GM13977 (cell line): ENCODE results near the gene LEMD3.

Experiments
- DNase-seq: peaks from one replicate; pipeline ENCODE4 v3.0.0; 2012; ENCODE audit warnings: low spot score
- in situ Hi-C: fragments of 300-500 bp; cut with MboI; formaldehyde crosslinking; loops from one replicate; pipeline ENCODE4 v1.12.0; 2022; ENCODE audit warnings: low sequenced_read_pairs, low pct_unique_long_range_greater_than_20kb, mixed read lengths, inconsistent platforms; ENCODE audit not compliant: unreplicated experiment
- TF ChIP-seq, protein P1 (sequence below): IDR thresholded peaks from 2 replicates; pipeline ENCODE4 v1.5.1; 2012; ENCODE audit warnings: mild to moderate bottlenecking, control low read depth; ENCODE audit not compliant: insufficient read depth; ENCODE audit errors: extremely low read depth, missing control alignments

The LEMD3 gene

DNA sequence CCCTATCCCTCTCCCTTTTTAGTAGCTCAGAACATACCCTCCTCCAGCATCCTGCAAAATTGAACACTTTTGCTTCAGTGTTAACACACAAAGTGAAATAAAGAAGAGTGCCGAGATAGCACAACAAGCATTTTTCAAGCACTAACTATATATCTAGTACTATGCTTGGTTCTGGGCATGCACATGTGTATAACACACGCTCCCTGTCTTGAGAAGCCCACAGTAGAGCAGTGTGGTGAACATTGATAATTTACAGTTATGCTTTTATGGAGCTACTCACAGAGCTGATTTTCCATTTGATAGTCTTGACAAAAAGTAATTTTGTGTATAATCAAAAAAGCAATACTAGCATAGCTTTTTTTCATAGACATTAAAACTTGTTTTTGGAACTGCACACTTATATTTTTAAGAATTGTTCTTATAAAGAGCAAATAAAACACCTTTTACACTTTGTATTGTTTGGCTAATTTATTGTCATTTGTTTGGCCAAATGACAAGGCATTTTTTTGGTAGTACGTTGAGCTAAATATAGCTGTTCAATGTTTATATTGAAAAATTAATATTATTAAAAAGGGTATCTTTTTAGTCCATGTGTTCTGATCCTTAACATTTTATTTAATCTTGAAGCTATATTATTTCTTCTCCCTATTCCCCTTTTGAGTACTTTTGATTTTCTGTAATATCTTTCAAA is 39.7 kb downstream of the LEMD3 start:
- in situ Hi-C loops = no loop called here
- TF ChIP-seq, protein P1, sequence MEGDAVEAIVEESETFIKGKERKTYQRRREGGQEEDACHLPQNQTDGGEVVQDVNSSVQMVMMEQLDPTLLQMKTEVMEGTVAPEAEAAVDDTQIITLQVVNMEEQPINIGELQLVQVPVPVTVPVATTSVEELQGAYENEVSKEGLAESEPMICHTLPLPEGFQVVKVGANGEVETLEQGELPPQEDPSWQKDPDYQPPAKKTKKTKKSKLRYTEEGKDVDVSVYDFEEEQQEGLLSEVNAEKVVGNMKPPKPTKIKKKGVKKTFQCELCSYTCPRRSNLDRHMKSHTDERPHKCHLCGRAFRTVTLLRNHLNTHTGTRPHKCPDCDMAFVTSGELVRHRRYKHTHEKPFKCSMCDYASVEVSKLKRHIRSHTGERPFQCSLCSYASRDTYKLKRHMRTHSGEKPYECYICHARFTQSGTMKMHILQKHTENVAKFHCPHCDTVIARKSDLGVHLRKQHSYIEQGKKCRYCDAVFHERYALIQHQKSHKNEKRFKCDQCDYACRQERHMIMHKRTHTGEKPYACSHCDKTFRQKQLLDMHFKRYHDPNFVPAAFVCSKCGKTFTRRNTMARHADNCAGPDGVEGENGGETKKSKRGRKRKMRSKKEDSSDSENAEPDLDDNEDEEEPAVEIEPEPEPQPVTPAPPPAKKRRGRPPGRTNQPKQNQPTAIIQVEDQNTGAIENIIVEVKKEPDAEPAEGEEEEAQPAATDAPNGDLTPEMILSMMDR = no peak
- DNase-seq = no peak

DNA sequence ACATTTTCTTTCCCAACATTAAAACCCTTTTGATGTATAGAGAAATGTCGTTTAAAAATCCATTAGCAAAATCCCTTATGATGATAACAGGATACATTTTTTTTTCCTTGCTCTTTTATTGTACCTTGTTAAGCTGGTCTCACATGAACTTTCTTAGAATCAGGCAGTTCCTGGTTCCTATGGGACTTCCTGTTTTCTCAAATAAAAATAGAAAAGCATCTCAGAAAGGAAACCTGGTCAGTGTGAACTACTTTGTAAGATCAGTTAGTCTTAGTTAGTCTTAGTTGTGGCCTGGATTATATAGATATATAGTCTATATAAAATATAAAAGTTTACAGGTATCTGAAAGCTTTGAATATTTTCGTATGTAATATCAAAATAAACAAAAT is 40.3 kb downstream of the LEMD3 start:
- DNase-seq = no peak
- TF ChIP-seq, protein P1 = no peak
- in situ Hi-C loops = no loop called here

DNA sequence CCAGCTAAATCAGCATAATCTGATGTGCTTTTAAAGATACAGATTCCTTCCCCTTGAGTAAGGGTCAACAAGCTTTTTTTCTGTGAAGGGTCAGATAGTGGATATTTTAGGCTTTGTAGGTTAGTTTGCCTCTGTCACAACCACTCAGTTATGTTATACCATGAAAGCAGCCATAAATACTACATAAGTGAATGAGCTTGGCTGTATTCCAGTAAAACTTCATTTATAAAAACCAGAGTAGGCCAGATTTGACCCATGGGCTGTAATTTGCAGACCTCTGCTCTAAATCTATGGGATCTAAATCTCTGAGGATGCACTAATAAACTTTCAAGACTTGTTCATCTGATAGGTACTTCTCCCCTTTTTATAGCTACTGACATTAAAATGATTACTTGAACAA is 47.7 kb downstream of the LEMD3 start:
- TF ChIP-seq, protein P1 = no peak
- in situ Hi-C loops = no loop called here
- DNase-seq = no peak

DNA sequence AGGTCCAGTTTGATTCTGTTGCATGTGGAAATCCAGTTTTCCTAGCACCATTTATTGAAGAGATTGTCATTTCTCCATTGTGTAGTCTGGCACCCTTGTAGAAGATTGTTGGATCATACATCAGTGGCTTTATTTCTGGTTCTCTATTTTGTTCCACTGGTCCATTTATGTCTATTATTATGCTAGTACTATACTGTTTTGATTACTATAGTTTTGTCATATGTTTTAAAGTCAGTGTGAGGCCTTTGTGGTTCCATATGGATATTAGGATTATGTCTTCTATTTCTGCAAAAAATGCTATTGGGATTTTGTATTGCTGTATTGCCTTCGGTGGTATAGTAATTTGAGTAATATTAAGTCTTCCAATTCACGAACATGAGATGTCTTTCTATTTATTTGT is 51.4 kb downstream of the LEMD3 start:
- in situ Hi-C loops = loop anchor here (10.0 kb wide), 1 partner anchor 46 kb away; no protein-coding TSS in a partner anchor
- TF ChIP-seq, protein P1 = no peak
- no peak for DNase-seq

DNA sequence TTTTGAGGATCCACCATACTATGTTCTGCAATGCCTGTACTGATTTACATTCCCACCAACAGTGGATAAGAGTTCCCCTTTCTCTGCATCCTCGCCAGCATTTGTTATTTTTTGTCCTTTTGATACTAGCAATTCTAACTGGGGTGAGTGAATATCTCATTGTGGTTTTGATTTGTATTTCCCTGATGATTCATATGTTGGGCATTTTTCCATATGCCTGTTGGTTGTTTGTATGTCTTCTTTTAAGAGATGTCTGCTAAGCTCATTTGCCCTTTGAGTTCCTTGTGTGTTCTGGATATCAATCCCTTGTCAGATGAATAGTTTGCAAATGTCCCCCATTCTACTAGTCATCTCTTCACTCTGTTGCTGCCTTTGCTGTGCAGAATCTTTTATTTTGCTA is 60.1 kb downstream of the LEMD3 start:
- TF ChIP-seq, protein P1 = no peak
- DNase-seq = no peak
- in situ Hi-C loops = loop anchor here (10.0 to 25.0 kb wide), 2 partner anchors 55 to 342 kb away; no protein-coding TSS in a partner anchor

DNA sequence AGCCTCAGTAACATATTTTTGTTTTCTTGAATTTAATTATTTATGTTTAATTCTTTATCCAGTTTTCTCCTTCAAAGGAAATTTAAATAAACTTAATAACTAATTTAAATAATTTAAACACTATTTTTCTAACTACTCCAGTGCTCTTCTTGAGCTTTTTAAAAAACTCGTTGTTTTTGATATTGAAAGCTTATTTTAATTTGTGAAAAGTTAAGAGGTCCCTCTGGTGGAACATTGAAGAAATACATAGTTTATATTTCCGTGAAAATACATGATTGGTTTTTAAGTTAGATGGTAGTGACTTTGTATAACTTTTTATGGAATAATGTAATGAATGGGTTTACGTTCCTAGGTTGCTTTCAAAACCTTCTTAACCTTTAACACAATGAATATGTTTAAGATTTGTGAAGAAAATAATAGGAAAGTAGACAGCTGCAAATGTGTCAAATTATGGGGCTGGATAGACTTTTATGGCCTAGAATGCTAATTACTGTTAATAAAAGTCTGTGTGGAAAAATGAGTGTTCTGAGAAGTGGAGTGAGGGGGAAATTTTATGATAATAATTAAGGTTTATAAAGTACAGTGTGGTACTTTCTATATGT is 63.2 kb downstream of the LEMD3 start:
- in situ Hi-C loops = loop anchor here (25.0 kb wide), 1 partner anchor 345 kb away; no protein-coding TSS in a partner anchor
- DNase-seq = peak; percentile 24

More for the DNA sequence above, 63.2 kb downstream of the LEMD3 start:
- TF ChIP-seq, protein P1 = peak; percentile 30
